Stimulated activated CD8-positive, alpha-beta memory T cell treated with anti-CD3 and anti-CD28 coated beads, Interleukin-15, amount 100 ng/mL, for 1 hour (primary cell): ENCODE measurements around the gene EVPL.
"Not testable (repeated sequence)": the region's sequence is repeated elsewhere in the genome, so short reads cannot be mapped to it uniquely, and the experiment has no call there.

Experiments used
- DNase-seq: peaks from one replicate; pipeline ENCODE4 v3.0.0-alpha.2; 2020; ENCODE audit warnings: low read depth

Gene EVPL

GRCh38 chr17:76048025-76048605, 21.0 kb upstream of the EVPL start:
- DNase-seq = no peak

- no peak for DNase-seq
Observed at GRCh38 chr17:76046064-76046463, 19.0 kb upstream of the EVPL start.

GRCh38 chr17:76044475-76045007, 17.4 kb upstream of the EVPL start:
- DNase-seq = not testable (repeated sequence)

GRCh38 chr17:76042868-76043267, 15.8 kb upstream of the EVPL start:
- DNase-seq = not testable (repeated sequence)

- DNase-seq = no peak
Observed at GRCh38 chr17:76040376-76040775, 13.3 kb upstream of the EVPL start.

GRCh38 chr17:76039121-76039520, 12.0 kb upstream of the EVPL start:
- DNase-seq = no peak

- DNase-seq = no peak
Observed at GRCh38 chr17:76038050-76038449, 10.9 kb upstream of the EVPL start.

GRCh38 chr17:76036497-76037261, 9.6 kb upstream of the EVPL start:
- DNase-seq = no peak

GRCh38 chr17:76034428-76035350, 7.6 kb upstream of the EVPL start:
- no peak for DNase-seq

GRCh38 chr17:76033139-76033538, 6.0 kb upstream of the EVPL start:
- no peak for DNase-seq

- no peak for DNase-seq
Observed at GRCh38 chr17:76032780-76033108, 5.6 kb upstream of the EVPL start.

- no peak for DNase-seq
Observed at GRCh38 chr17:76032073-76032779, 5.1 kb upstream of the EVPL start.

- DNase-seq = no peak
Observed at GRCh38 chr17:76026714-76027158, 370 bp downstream of the EVPL start.

- no peak for DNase-seq
Observed at GRCh38 chr17:76025294-76025693, 1.8 kb downstream of the EVPL start.

- DNase-seq = no peak
Observed at GRCh38 chr17:76024353-76024752, 2.8 kb downstream of the EVPL start.

GRCh38 chr17:76023900-76024237, 3.2 kb downstream of the EVPL start:
- no peak for DNase-seq

GRCh38 chr17:76022973-76023899, 3.9 kb downstream of the EVPL start:
- no peak for DNase-seq

GRCh38 chr17:76022285-76022684, 4.8 kb downstream of the EVPL start:
- no peak for DNase-seq

GRCh38 chr17:76019833-76020467, 7.2 kb downstream of the EVPL start:
- no peak for DNase-seq

- DNase-seq = no peak
Observed at GRCh38 chr17:76018801-76019200, 8.3 kb downstream of the EVPL start.

- no peak for DNase-seq
Observed at GRCh38 chr17:76018340-76018680, 8.8 kb downstream of the EVPL start.
